Endothelial cell (in vitro differentiated cells): Measurements from ENCODE around the gene MINAR1. TPM values are rescaled to one million over a fixed set of nuclear protein-coding genes. Genes with fewer than 3 reads are reported as not detected.

Experiments
- DNase-seq: peaks from one replicate; pipeline ENCODE4 v3.0.0; 2021; ENCODE audit warnings: low spot score
- H3K27ac Mint-ChIP-seq: one replicate; pipeline ENCODE4 v1.8.0; 2021; ENCODE audit warnings: mixed read lengths, inconsistent platforms; ENCODE audit not compliant: unreplicated experiment
- H3K27me3 Mint-ChIP-seq: one replicate; pipeline ENCODE4 v1.8.0; 2021; ENCODE audit warnings: mild to moderate bottlenecking, moderate library complexity, mixed read lengths, inconsistent platforms; ENCODE audit not compliant: unreplicated experiment
- H3K36me3 Mint-ChIP-seq: one replicate; pipeline ENCODE4 v1.8.0; 2021; ENCODE audit warnings: mild to moderate bottlenecking, low read depth, mixed read lengths, inconsistent platforms; ENCODE audit not compliant: unreplicated experiment
- H3K4me1 Mint-ChIP-seq: one replicate; pipeline ENCODE4 v1.8.0; 2021; ENCODE audit warnings: mild to moderate bottlenecking, mixed read lengths, inconsistent platforms; ENCODE audit not compliant: unreplicated experiment
- H3K4me3 Mint-ChIP-seq: one replicate; pipeline ENCODE4 v1.8.0; 2021; ENCODE audit warnings: mild to moderate bottlenecking, mixed read lengths, inconsistent platforms; ENCODE audit not compliant: unreplicated experiment
- H3K9me3 Mint-ChIP-seq: one replicate; pipeline ENCODE4 v1.8.0; 2021; ENCODE audit warnings: mixed read lengths, inconsistent platforms; ENCODE audit not compliant: unreplicated experiment
- total RNA-seq: library from RNA; stranded (reverse); fragmentation: NEBNext Ultra II Directional; extraction: Animal tissue kit (Norgen Biotek cat#: 25700); gene quantifications from one replicate; pipeline ENCODE4 v1.2.1, GENCODE V29; 2021; ENCODE audit not compliant: unreplicated experiment
- TF ChIP-seq, protein P1 (sequence below): fragments of 200-600 bp; sonication (generic); IDR thresholded peaks from one replicate; pipeline ENCODE4 v1.5.0; 2021; ENCODE audit warnings: antibody characterized with exemption; ENCODE audit not compliant: unreplicated experiment

Gene MINAR1
- total RNA-seq, 1 donor from 2014 or later = 5.3 TPM

DNA sequence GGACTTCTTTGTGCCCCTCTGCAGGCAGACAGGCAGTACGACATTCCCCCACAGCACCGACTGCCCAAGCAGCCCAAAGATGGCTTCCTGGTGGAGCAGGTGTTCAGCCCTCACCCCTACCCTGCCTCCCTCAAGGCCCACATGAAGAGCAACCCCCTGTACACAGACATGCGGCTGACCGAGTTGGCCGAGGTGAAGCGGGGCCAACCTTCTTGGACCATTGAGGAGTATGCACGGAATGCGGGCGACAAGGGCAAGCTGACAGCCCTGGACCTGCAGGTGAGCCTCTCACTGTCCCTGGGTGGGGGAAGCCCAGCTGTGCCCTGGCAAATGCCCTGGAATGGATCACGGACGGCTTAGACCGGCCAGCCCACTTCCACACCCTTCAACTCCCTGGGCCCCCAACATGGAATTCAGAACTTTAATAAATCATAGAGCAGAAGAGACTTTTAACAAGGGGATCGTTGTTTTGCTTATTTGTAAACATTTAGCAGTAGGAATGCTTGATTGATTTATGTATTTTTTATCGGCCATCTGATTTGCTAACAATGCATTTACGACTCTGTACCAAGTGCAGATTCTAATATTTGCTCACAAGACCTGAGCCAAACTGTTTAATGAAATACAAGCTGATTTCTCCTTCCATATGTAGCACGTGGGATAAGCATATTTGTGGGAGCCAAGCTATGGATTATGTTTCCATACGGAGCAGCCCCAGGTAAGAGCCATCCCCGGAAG is 31.1 kb downstream of the MINAR1 start:
- no peaks in the 10 kb centered on the region for H3K36me3 Mint-ChIP-seq
- no peak overlapping the region for H3K4me3 Mint-ChIP-seq
- TF ChIP-seq, protein P1, sequence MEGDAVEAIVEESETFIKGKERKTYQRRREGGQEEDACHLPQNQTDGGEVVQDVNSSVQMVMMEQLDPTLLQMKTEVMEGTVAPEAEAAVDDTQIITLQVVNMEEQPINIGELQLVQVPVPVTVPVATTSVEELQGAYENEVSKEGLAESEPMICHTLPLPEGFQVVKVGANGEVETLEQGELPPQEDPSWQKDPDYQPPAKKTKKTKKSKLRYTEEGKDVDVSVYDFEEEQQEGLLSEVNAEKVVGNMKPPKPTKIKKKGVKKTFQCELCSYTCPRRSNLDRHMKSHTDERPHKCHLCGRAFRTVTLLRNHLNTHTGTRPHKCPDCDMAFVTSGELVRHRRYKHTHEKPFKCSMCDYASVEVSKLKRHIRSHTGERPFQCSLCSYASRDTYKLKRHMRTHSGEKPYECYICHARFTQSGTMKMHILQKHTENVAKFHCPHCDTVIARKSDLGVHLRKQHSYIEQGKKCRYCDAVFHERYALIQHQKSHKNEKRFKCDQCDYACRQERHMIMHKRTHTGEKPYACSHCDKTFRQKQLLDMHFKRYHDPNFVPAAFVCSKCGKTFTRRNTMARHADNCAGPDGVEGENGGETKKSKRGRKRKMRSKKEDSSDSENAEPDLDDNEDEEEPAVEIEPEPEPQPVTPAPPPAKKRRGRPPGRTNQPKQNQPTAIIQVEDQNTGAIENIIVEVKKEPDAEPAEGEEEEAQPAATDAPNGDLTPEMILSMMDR = no peak
- H3K27ac Mint-ChIP-seq = no peak overlapping the region
- H3K27me3 Mint-ChIP-seq = peaks cover 6% of the 10 kb centered on the region
- no peaks in the 10 kb centered on the region for H3K9me3 Mint-ChIP-seq
- no peak for DNase-seq
- no peaks in the 10 kb centered on the region for H3K4me1 Mint-ChIP-seq

DNA sequence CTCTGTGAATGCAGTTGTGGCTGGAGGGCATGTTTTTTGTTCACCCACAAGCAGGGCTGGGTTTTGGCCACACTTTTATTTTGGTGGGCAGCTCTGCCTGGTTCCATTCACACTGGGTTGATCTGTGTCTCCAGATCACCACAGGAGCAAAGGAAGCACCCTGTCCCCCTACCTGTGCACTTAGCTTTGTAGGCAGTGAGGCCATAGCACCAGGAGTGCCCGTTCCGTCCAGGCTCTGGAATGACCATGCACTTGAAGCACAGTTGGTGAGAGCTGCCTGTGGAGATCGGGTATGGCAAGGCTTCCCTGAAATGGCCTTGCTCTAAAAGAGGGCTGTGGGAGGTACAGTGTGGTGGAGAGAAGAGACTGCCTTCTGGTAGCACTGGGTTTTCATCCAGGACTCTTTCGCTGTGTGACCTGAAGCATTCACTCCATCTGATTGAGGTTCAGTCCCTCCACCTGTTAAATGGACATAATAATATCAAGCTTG is 31.7 kb downstream of the MINAR1 start:
- H3K27me3 Mint-ChIP-seq = peaks cover 6% of the 10 kb centered on the region

DNA sequence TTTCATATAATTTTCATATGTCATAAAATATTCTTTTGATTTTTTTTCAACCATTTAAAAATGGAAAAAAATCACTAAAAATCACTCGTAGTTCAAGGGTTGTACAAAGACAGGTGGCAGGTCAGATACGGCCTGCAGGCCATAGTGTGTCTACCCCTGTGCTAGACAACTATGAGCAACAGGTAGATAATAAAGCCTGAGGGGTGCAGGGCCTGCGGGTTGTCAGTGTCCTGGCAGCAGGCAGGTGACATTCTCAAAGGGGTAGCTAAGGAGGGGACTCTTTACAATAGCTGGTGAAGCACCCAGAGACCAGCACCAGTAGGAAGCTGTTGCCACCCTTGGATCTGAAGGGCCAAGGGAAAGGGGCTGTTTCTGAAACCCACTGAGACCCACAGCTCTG is 34.4 kb downstream of the MINAR1 start:
- H3K4me3 Mint-ChIP-seq = no peak overlapping the region
- H3K27me3 Mint-ChIP-seq = peaks cover 4% of the 10 kb centered on the region
- DNase-seq = no peak
- H3K9me3 Mint-ChIP-seq = no peaks in the 10 kb centered on the region
- H3K4me1 Mint-ChIP-seq = no peaks in the 10 kb centered on the region
- no peaks in the 10 kb centered on the region for H3K36me3 Mint-ChIP-seq
- no peak overlapping the region for H3K27ac Mint-ChIP-seq
- TF ChIP-seq, protein P1 = no peak

More for the DNA sequence above, 31.7 kb downstream of the MINAR1 start:
- H3K9me3 Mint-ChIP-seq = no peaks in the 10 kb centered on the region
- TF ChIP-seq, protein P1 = no peak
- H3K27ac Mint-ChIP-seq = no peak overlapping the region
- no peaks in the 10 kb centered on the region for H3K4me1 Mint-ChIP-seq
- no peak for DNase-seq
- no peak overlapping the region for H3K4me3 Mint-ChIP-seq
- H3K36me3 Mint-ChIP-seq = no peaks in the 10 kb centered on the region

DNA sequence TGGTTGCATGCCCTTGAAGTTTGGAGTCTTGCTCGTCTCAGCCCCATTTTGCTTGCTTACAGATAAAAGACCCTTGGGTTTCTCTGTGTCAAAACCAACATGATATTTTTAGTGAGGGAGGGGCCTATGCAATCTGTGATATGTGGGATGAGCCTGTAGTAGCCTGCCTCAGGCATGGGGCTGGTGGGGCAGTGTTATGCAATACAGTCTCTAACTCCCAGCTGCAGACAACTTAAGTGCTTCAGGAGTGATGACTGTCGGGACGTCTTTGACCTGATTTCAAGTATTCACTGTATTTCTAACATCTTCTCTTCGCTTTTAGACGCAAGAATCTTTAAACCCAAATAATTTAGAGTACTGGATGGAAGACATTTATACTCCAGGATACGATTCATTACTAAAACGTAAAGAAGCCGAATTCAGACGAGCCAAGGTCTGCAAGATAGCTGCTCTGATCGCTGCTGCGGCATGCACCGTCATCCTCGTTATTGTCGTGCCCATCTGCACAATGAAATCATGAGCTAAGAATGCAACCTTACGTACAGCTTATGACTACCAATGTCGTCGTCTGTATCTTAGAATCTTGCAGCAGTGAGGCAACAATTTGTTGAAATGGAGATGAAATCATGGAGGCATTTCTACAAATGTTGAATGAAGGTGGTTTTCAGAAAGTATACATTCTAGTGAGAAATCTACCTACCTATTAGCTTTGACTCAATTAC is 35.9 kb downstream of the MINAR1 start:
- no peak overlapping the region for H3K27ac Mint-ChIP-seq
- no peaks in the 10 kb centered on the region for H3K9me3 Mint-ChIP-seq
- peaks cover 4% of the 10 kb centered on the region for H3K27me3 Mint-ChIP-seq
- no peak for DNase-seq
- no peak overlapping the region for H3K4me3 Mint-ChIP-seq
- TF ChIP-seq, protein P1 = no peak
- no peaks in the 10 kb centered on the region for H3K4me1 Mint-ChIP-seq
- H3K36me3 Mint-ChIP-seq = no peaks in the 10 kb centered on the region

DNA sequence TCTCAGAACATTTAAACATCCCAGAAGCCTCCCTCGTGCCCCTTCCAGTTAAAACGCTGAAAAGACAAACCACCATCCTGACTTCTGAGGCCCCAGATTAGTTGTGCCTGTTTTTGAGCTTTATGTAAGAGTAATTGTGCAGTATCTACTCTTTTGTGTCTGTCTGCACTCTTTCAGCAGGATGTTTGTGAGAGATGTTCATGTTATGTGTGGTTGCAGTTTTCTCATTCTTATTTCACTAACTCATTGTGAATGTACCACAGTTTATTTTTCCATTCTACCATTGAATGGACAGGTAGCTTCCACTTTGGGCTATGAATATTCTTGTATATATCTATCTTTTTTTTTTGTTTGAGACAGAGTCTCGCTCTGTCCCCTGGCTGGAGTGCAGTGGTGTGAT is 40.3 kb downstream of the MINAR1 start:
- TF ChIP-seq, protein P1 = no peak
- DNase-seq = no peak
- Mint-ChIP-seq H3K9me3 (no peaks in the 10 kb centered on the region), H3K4me1 (no peaks in the 10 kb centered on the region), H3K27ac (no peak overlapping the region), H3K27me3 (peaks cover 4% of the 10 kb centered on the region), H3K36me3 (no peaks in the 10 kb centered on the region), H3K4me3 (no peak overlapping the region)
